Activated B cell treated with CpG ODN at 0.5 μM for 24 hours (primary cell): Measurements from ENCODE around the gene CPNE7. TPM values are rescaled to one million over a fixed set of nuclear protein-coding genes. Genes with fewer than 3 reads are reported as not detected.

Experiments used
- ATAC-seq: fragments of 200-7000 bp; cut with Tn5 transposase; one replicate; pipeline ENCODE4 v1.10.0; 2021; ENCODE audit warnings: low read depth, mild to moderate bottlenecking, moderate library complexity
- CTCF ChIA-PET: fragments of 350-600 bp; sonication (Branson Sonifier 250); formaldehyde crosslinking; loops from one replicate; lab custom pipeline; 2021; ENCODE audit warnings: antibody characterized with exemption; lab: Charles Lee
- POLR2A ChIA-PET: fragments of 350-600 bp; sonication (Branson Sonifier 250); formaldehyde crosslinking; loops from one replicate; lab custom pipeline; 2021; ENCODE audit warnings: antibody characterized with exemption; lab: Charles Lee
- DNase-seq: peaks from one replicate; pipeline ENCODE4 v3.0.0; 2022
- H3K27ac Mint-ChIP-seq: one replicate; pipeline ENCODE4 v1.8.0; 2020; ENCODE audit warnings: mixed read lengths
- H3K27me3 Mint-ChIP-seq: one replicate; pipeline ENCODE4 v1.8.0; 2021; ENCODE audit warnings: mixed read lengths
- H3K36me3 Mint-ChIP-seq: one replicate; pipeline ENCODE4 v1.8.0; 2021; ENCODE audit warnings: low read depth, mixed read lengths
- H3K4me1 Mint-ChIP-seq: one replicate; pipeline ENCODE4 v1.8.0; 2021; ENCODE audit warnings: mixed read lengths
- H3K4me3 Mint-ChIP-seq: one replicate; pipeline ENCODE4 v1.8.0; 2020; ENCODE audit warnings: mild to moderate bottlenecking, mixed read lengths
- H3K9me3 Mint-ChIP-seq: one replicate; pipeline ENCODE4 v1.8.0; 2020; ENCODE audit warnings: mixed read lengths
- CTCF ChIP-seq: fragments of 200-600 bp; IDR thresholded peaks from one replicate; pipeline ENCODE4 v1.8.0; 2022; ENCODE audit warnings: antibody characterized with exemption, mild to moderate bottlenecking
- intact Hi-C: fragments of 100-400 bp; cut with micrococcal nuclease; formaldehyde crosslinking; loops from one replicate; pipeline ENCODE4 v1.15.1; 2024
- total RNA-seq: library from RNA; stranded (reverse); gene quantifications from 2 replicates; pipeline ENCODE4 v1.2.3, GENCODE V29; 2022

Gene CPNE7
- total RNA-seq, 1 donor from 2014 or later: 2.0 TPM

GRCh38 chr16:89596957-89597649, 21.5 kb downstream of the CPNE7 start:
- Mint-ChIP-seq H3K9me3 (no peaks in the 10 kb centered on the region), H3K36me3 (no peaks in the 10 kb centered on the region), H3K27me3 (no peaks in the 10 kb centered on the region), H3K27ac (no peak overlapping the region), H3K4me3 (no peak overlapping the region), H3K4me1 (no peaks in the 10 kb centered on the region)
- ATAC-seq (no peak), DNase-seq (no peak)
- ChIA-PET CTCF (no interaction called here), POLR2A (no interaction called here)
- intact Hi-C loops: no loop called here
- TF ChIP-seq CTCF: no peak

- no peaks in the 10 kb centered on the region for H3K9me3 Mint-ChIP-seq
- TF ChIP-seq CTCF: no peak
- ChIA-PET CTCF (no interaction called here), POLR2A (no interaction called here)
- H3K36me3 Mint-ChIP-seq: no peaks in the 10 kb centered on the region
- H3K4me1 Mint-ChIP-seq: peaks cover 8% of the 10 kb centered on the region
- no peak for DNase-seq
- intact Hi-C loops: no loop called here
- no peak overlapping the region for H3K27ac Mint-ChIP-seq
- no peak overlapping the region for H3K4me3 Mint-ChIP-seq
- H3K27me3 Mint-ChIP-seq: peaks cover 5% of the 10 kb centered on the region
- no peak for ATAC-seq
Measured at GRCh38 chr16:89598199-89598598, 22.6 kb downstream of the CPNE7 start.

- TF ChIP-seq CTCF: no peak
- peaks cover 8% of the 10 kb centered on the region for H3K4me1 Mint-ChIP-seq
- H3K9me3 Mint-ChIP-seq: no peaks in the 10 kb centered on the region
- ATAC-seq (peak; percentile 18), DNase-seq (no peak)
- intact Hi-C loops: no loop called here
- H3K4me3 Mint-ChIP-seq: no peak overlapping the region
- no peaks in the 10 kb centered on the region for H3K36me3 Mint-ChIP-seq
- no peak overlapping the region for H3K27ac Mint-ChIP-seq
- ChIA-PET POLR2A (interaction anchor here (1.5 kb wide), 1 partner anchor 38 kb away, joined by 3 read pairs; no protein-coding TSS in a partner anchor), CTCF (no interaction called here)
- peaks cover 5% of the 10 kb centered on the region for H3K27me3 Mint-ChIP-seq
Measured at GRCh38 chr16:89599451-89599858, 23.9 kb downstream of the CPNE7 start.

GRCh38 chr16:89599902-89600301, 24.3 kb downstream of the CPNE7 start:
- intact Hi-C loops: no loop called here
- peaks cover 5% of the 10 kb centered on the region for H3K27me3 Mint-ChIP-seq
- ATAC-seq (no peak), DNase-seq (no peak)
- H3K4me1 Mint-ChIP-seq: peaks cover 8% of the 10 kb centered on the region
- ChIA-PET CTCF (no interaction called here), POLR2A (interaction anchor here (1.5 kb wide), 1 partner anchor 39 kb away, joined by 3 read pairs; no protein-coding TSS in a partner anchor)
- no peak overlapping the region for H3K27ac Mint-ChIP-seq
- H3K9me3 Mint-ChIP-seq: no peaks in the 10 kb centered on the region
- H3K36me3 Mint-ChIP-seq: no peaks in the 10 kb centered on the region
- no peak for TF ChIP-seq CTCF
- no peak overlapping the region for H3K4me3 Mint-ChIP-seq

- Mint-ChIP-seq H3K9me3 (no peaks in the 10 kb centered on the region), H3K27me3 (peaks cover 5% of the 10 kb centered on the region), H3K36me3 (no peaks in the 10 kb centered on the region), H3K4me1 (peaks cover 8% of the 10 kb centered on the region), H3K4me3 (no peak overlapping the region), H3K27ac (no peak overlapping the region)
- no peak for TF ChIP-seq CTCF
- DNase-seq: no peak
- ATAC-seq: no peak
- POLR2A ChIA-PET: interaction anchor here (1.5 kb wide), 1 partner anchor 39 kb away, joined by 3 read pairs; no protein-coding TSS in a partner anchor
- intact Hi-C loops: no loop called here
- CTCF ChIA-PET: no interaction called here
Measured at GRCh38 chr16:89600427-89600826, 24.9 kb downstream of the CPNE7 start.
